IMR-90 (cell line): ENCODE results near the gene LTBP1. TPM values are rescaled to one million over a fixed set of nuclear protein-coding genes. Genes with fewer than 3 reads are reported as not detected.

ENCODE experiments used
- ATAC-seq: fragments of 200-7000 bp; cut with Tn5 transposase; 2 replicates; pipeline ENCODE4 v1.9.1; 2020; ENCODE audit warnings: low read depth, mild to moderate bottlenecking, moderate library complexity
- BruUV-seq: library from RNA; stranded (reverse); fragments of 400-500 nt; replicated peaks from 2 replicates; lab custom pipeline; 2021; lab: Mats Ljungman, UMichigan
- CTCF ChIA-PET: fragments of 300-600 bp; formaldehyde crosslinking; extraction: SDS; loops from one replicate; lab custom pipeline; 2021; ENCODE audit warnings: antibody characterized with exemption; lab: Yijun Ruan, JAX
- POLR2A ChIA-PET: fragments of 300-600 bp; sonication (Branson Sonifier 250); formaldehyde crosslinking; loops from one replicate; lab custom pipeline; 2022; ENCODE audit warnings: antibody characterized with exemption; ENCODE audit not compliant: unreplicated experiment; lab: Charles Lee
- DNase-seq: peaks from one replicate; pipeline ENCODE4 v3.0.0; 2013
- H2AFZ ChIP-seq: replicated peaks from 2 replicates; pipeline ENCODE3; 2013; ENCODE audit warnings: low read length, mild to moderate bottlenecking; ENCODE audit not compliant: poor library complexity
- H2AK5ac ChIP-seq: 2 replicates; pipeline ENCODE4 v1.6.1; 2013; ENCODE audit warnings: low read depth, low read length, inconsistent platforms
- H2AK9ac ChIP-seq: replicated peaks from 2 replicates; pipeline ENCODE3; 2013; ENCODE audit warnings: mild to moderate bottlenecking, low read depth, low read length, moderate library complexity; ENCODE audit not compliant: poor library complexity
- H2BK120ac ChIP-seq: 2 replicates; pipeline ENCODE4 v1.6.1; 2013; ENCODE audit warnings: low read depth, low read length, inconsistent platforms
- H2BK15ac ChIP-seq: 3 replicates; pipeline ENCODE4 v1.6.1; 2013; ENCODE audit warnings: low read depth, low read length, inconsistent platforms
- H2BK20ac ChIP-seq: 2 replicates; pipeline ENCODE4 v1.6.1; 2013; ENCODE audit warnings: low read depth, mild to moderate bottlenecking, inconsistent platforms, low read length, moderate library complexity
- H2BK5ac ChIP-seq: 2 replicates; pipeline ENCODE4 v1.6.1; 2013; ENCODE audit warnings: mild to moderate bottlenecking, low read depth, low read length, inconsistent platforms; ENCODE audit not compliant: poor library complexity, severe bottlenecking
- H3K14ac ChIP-seq: replicated peaks from 2 replicates; pipeline ENCODE4 v1.6.1; 2013; ENCODE audit warnings: low read depth, low read length, inconsistent platforms
- H3K18ac ChIP-seq: 2 replicates; pipeline ENCODE4 v1.6.1; 2013; ENCODE audit warnings: low read depth, low read length, control low read depth
- H3K23ac ChIP-seq: 2 replicates; pipeline ENCODE4 v1.6.1; 2013; ENCODE audit warnings: low read depth, low read length, inconsistent platforms
- H3K27ac ChIP-seq: 2 replicates; pipeline ENCODE4 v1.5.1; 2013; ENCODE audit warnings: mild to moderate bottlenecking, control low read depth, low read length; ENCODE audit not compliant: insufficient read depth
- H3K27me3 ChIP-seq: 2 replicates; pipeline ENCODE4 v1.6.1; 2013; ENCODE audit warnings: low read length; ENCODE audit not compliant: control insufficient read depth, insufficient read depth
- H3K36me3 ChIP-seq: 2 replicates; pipeline ENCODE4 v1.6.1; 2013; ENCODE audit warnings: low read length, mixed read lengths; ENCODE audit not compliant: control insufficient read depth, insufficient read depth
- H3K4ac ChIP-seq: 2 replicates; pipeline ENCODE4 v1.6.1; 2013; ENCODE audit warnings: low read depth, low read length, inconsistent platforms
- H3K4me1 ChIP-seq: 2 replicates; pipeline ENCODE4 v1.6.1; 2013; ENCODE audit warnings: low read length, mixed read lengths; ENCODE audit not compliant: control insufficient read depth, insufficient read depth
- H3K4me2 ChIP-seq: 2 replicates; pipeline ENCODE4 v1.6.1; 2013; ENCODE audit warnings: low read depth, mild to moderate bottlenecking, control low read depth, low read length, moderate library complexity
- H3K4me3 ChIP-seq: 2 replicates; pipeline ENCODE4 v1.5.1; 2013; ENCODE audit warnings: low read depth, mild to moderate bottlenecking, control low read depth, low read length, moderate library complexity; ENCODE audit not compliant: insufficient read depth
- H3K56ac ChIP-seq: 2 replicates; pipeline ENCODE4 v1.6.1; 2013; ENCODE audit warnings: low read length, inconsistent platforms; ENCODE audit not compliant: insufficient read depth; ENCODE audit errors: extremely low read depth
- H3K79me1 ChIP-seq, 2 experiments: 2 replicates each; pipeline ENCODE4 v1.6.1; 2013; ENCODE audit warnings: low read length in 2 of 2, inconsistent platforms in 1 of 2, low read depth in 1 of 2
- H3K9ac ChIP-seq: 2 replicates; pipeline ENCODE4 v1.6.1; 2013; ENCODE audit warnings: low read depth, low read length, control low read depth
- H3K9me1 ChIP-seq: 2 replicates; pipeline ENCODE4 v1.6.1; 2013; ENCODE audit warnings: low read length, inconsistent platforms; ENCODE audit not compliant: insufficient read depth
- H3K9me3 ChIP-seq: 2 replicates; pipeline ENCODE4 v1.6.1; 2013; ENCODE audit warnings: low read length; ENCODE audit not compliant: control insufficient read depth, insufficient read depth
- H4K20me1 ChIP-seq: 2 replicates; pipeline ENCODE4 v1.6.1; 2013; ENCODE audit warnings: low read length, inconsistent platforms; ENCODE audit not compliant: insufficient read depth
- H4K5ac ChIP-seq: 2 replicates; pipeline ENCODE4 v1.6.1; 2013; ENCODE audit warnings: mild to moderate bottlenecking, low read depth, low read length, control low read depth
- H4K8ac ChIP-seq, 2 experiments: 2 replicates each; pipeline ENCODE4 v1.6.1; 2013; ENCODE audit warnings: low read depth in 2 of 2, low read length in 2 of 2, control low read depth in 1 of 2, inconsistent platforms in 1 of 2
- H4K91ac ChIP-seq: 2 replicates; pipeline ENCODE4 v1.6.1; 2013; ENCODE audit warnings: low read depth, low read length, inconsistent platforms; ENCODE audit not compliant: insufficient read depth
- BHLHE40 ChIP-seq: fragments of 150-350 bp; IDR thresholded peaks from 2 replicates; pipeline ENCODE4 v1.6.1; 2016; ENCODE audit warnings: mild to moderate bottlenecking, low read depth, low read length
- CEBPB ChIP-seq: IDR thresholded peaks from 2 replicates; pipeline ENCODE4 v1.6.1; 2012; ENCODE audit warnings: low read depth, low read length, improper control_type of control experiment
- CHD1 ChIP-seq: IDR thresholded peaks from 2 replicates; pipeline ENCODE4 v1.6.1; 2012; ENCODE audit warnings: low read depth, low read length, improper control_type of control experiment
- CTCF ChIP-seq: conservative IDR thresholded peaks from 2 replicates; pipeline ENCODE4 v1.5.1; 2012; ENCODE audit warnings: mild to moderate bottlenecking, low read depth, low read length, improper control_type of control experiment
- ELK1 ChIP-seq: fragments of 150-350 bp; IDR thresholded peaks from 2 replicates; pipeline ENCODE4 v1.6.1; 2016; ENCODE audit warnings: low read depth, mild to moderate bottlenecking, low read length, moderate library complexity, borderline replicate concordance
- MAFK ChIP-seq: IDR thresholded peaks from 2 replicates; pipeline ENCODE4 v1.6.1; 2012; ENCODE audit warnings: low read depth, low read length, improper control_type of control experiment
- MAZ ChIP-seq: IDR thresholded peaks from 2 replicates; pipeline ENCODE4 v1.6.1; 2012; ENCODE audit warnings: low read depth, mild to moderate bottlenecking, low read length, improper control_type of control experiment, moderate library complexity, borderline replicate concordance
- MXI1 ChIP-seq: IDR thresholded peaks from 2 replicates; pipeline ENCODE4 v1.6.1; 2012; ENCODE audit warnings: low read depth, mild to moderate bottlenecking, low read length, moderate library complexity, borderline replicate concordance
- NFE2L2 ChIP-seq: fragments of 150-350 bp; IDR thresholded peaks from 2 replicates; pipeline ENCODE4 v1.6.1; 2016; ENCODE audit warnings: low read depth, mild to moderate bottlenecking, low read length
- POLR2A ChIP-seq: IDR thresholded peaks from 2 replicates; pipeline ENCODE4 v1.6.1; 2012; ENCODE audit warnings: mild to moderate bottlenecking, low read depth, low read length
- RAD21 ChIP-seq: IDR thresholded peaks from 2 replicates; pipeline ENCODE4 v1.6.1; 2012; ENCODE audit warnings: low read length, improper control_type of control experiment
- RCOR1 ChIP-seq: IDR thresholded peaks from 2 replicates; pipeline ENCODE4 v1.6.1; 2012; ENCODE audit warnings: mild to moderate bottlenecking, low read length, improper control_type of control experiment; ENCODE audit not compliant: insufficient replicate concordance
- RFX5 ChIP-seq: IDR thresholded peaks from 2 replicates; pipeline ENCODE4 v1.8.0; 2012; ENCODE audit warnings: low read depth, mild to moderate bottlenecking, low read length, moderate library complexity
- SMC3 ChIP-seq: fragments of 150-350 bp; IDR thresholded peaks from 2 replicates; pipeline ENCODE4 v1.6.1; 2016; ENCODE audit warnings: low read depth, mild to moderate bottlenecking, antibody characterized with exemption, low read length, moderate library complexity
- USF2 ChIP-seq: fragments of 150-350 bp; IDR thresholded peaks from 2 replicates; pipeline ENCODE4 v1.6.1; 2017; ENCODE audit warnings: mild to moderate bottlenecking, antibody characterized with exemption, low read length, low read depth
- WGBS, 2 experiments: methylation state at CpG; one replicate each; pipeline versions ENCODE4 v1.1.5 to v1.1.7; 2013; ENCODE audit warnings: missing lambda C conversion rate in 2 of 2; ENCODE audit not compliant: insufficient read length in 1 of 2; ENCODE audit errors: extremely low coverage in 2 of 2; 5-methylcytosine and 5-hydroxymethylcytosine counted together
- dilution Hi-C: fragments of 300-500 bp; cut with HindIII; formaldehyde crosslinking; loops from one replicate; pipeline ENCODE4 v1.14.3; 2018; ENCODE audit warnings: low sequenced_read_pairs; ENCODE audit not compliant: unreplicated experiment
- in situ Hi-C: fragments of 300-500 bp; cut with MboI; formaldehyde crosslinking; loops from 3 replicates; pipeline ENCODE4 v1.14.3; 2019; ENCODE audit warnings: low sequenced_read_pairs, inconsistent platforms, mixed read lengths
- intact Hi-C: fragments of 100-400 bp; cut with micrococcal nuclease; formaldehyde crosslinking; loops from 2 replicates; pipeline ENCODE4 v1.10.0; 2022
- polyA plus RNA-seq, 3 experiments: library from polyadenylated mRNA; depleted of rRNA; stranded (reverse); fragments of >200 nt; gene quantifications; 2 replicates each; pipeline ENCODE4 v1.2.3, GENCODE V29; 2012; ENCODE audit warnings: low replicate concordance in 1 of 3
- total RNA-seq: library from RNA; depleted of rRNA; stranded (reverse); fragments of >200 nt; gene quantifications from 2 replicates; pipeline ENCODE4 v1.2.3, GENCODE V29; 2012

LTBP1 gene
- total and polyA plus RNA-seq, 2 of the 4 experiments (the other 2 are of a cell fraction): 235 to 326 TPM

- Histone ChIP-seq H3K14ac (no peak overlapping the region), H3K23ac (no peak overlapping the region), H3K4me2 (no peak overlapping the region), H2BK20ac (no peak overlapping the region), H3K9me3 (no peaks in the 10 kb centered on the region), H3K4me1 (peaks cover 6% of the 10 kb centered on the region), H3K27me3 (no peaks in the 10 kb centered on the region), H3K4me3 (no peak overlapping the region), H2BK5ac (no peak overlapping the region), H3K56ac (no peak overlapping the region), H3K36me3 (peaks cover 44% of the 10 kb centered on the region), H4K20me1 (peaks cover 7% of the 10 kb centered on the region; the same call in 1 of the 2 replicates), H2BK15ac (no peak overlapping the region), H3K9me1 (peaks cover 13% of the 10 kb centered on the region), H4K8ac (no peak overlapping the region), H2AFZ (no peak overlapping the region), H3K9ac (no peak overlapping the region), H4K5ac (peak overlapping the region; percentile 63; the same call in 1 of the 2 replicates), H2BK120ac (no peak overlapping the region), H3K27ac (peak overlapping the region; percentile 1; the same call in 1 of the 2 replicates), H3K79me1 (peaks cover 56 to 74% of the 10 kb centered on the region in 2 experiments), H3K4ac (no peak overlapping the region; the same call in 1 of the 2 replicates), H2AK5ac (no peak overlapping the region), H4K91ac (no peak overlapping the region), H3K18ac (no peak overlapping the region), H2AK9ac (no peak overlapping the region)
- intact Hi-C loops: no loop called here
- in situ Hi-C loops: no loop called here
- POLR2A ChIA-PET: no interaction called here
- no peak for DNase-seq
- no TSS peak for BruUV-seq
- ATAC-seq: no peak
- CTCF ChIA-PET: interaction anchor here (0.9 kb wide), 1 partner anchor 28 kb away, joined by 3 read pairs; no protein-coding TSS in a partner anchor
- TF ChIP-seq RCOR1 (no peak), MAFK (no peak), POLR2A (no peak), CEBPB (no peak), CTCF (no peak), NFE2L2 (no peak), BHLHE40 (no peak), ELK1 (no peak), USF2 (no peak), CHD1 (no peak), MAZ (no peak), SMC3 (no peak), RFX5 (no peak), MXI1 (no peak), RAD21 (no peak)
- WGBS, 2 experiments: no CpG with 5 or more reads among the region's 6 CpGs
- dilution Hi-C loops: no loop called here
Observed at GRCh38 chr2:33186937-33187336, 240.2 kb downstream of the LTBP1 start.
